IPS DF 6.9 (cell line): ENCODE results near the gene PHF2.
A peak's percentile ranks its signal among the peaks of the same experiment; 100 is the strongest.

Source experiments
- DNase-seq: peaks from one replicate; pipeline ENCODE4 v3.0.0-alpha.2; 2013; ENCODE audit warnings: low read depth, low spot score
- H3K27ac ChIP-seq: one replicate; pipeline ENCODE4 v1.5.1; 2013; ENCODE audit warnings: low read length, control low read depth
- H3K27me3 ChIP-seq: 2 replicates; pipeline ENCODE4 v1.6.1; 2013; ENCODE audit warnings: mild to moderate bottlenecking, low read length; ENCODE audit not compliant: control insufficient read depth, insufficient read depth
- H3K36me3 ChIP-seq: 2 replicates; pipeline ENCODE4 v1.6.1; 2013; ENCODE audit warnings: low read length; ENCODE audit not compliant: control insufficient read depth, insufficient read depth
- H3K4me1 ChIP-seq: 2 replicates; pipeline ENCODE4 v1.6.1; 2013; ENCODE audit warnings: low read length; ENCODE audit not compliant: control insufficient read depth, insufficient read depth
- H3K4me3 ChIP-seq: 2 replicates; pipeline ENCODE4 v1.5.1; 2013; ENCODE audit warnings: mild to moderate bottlenecking, low read length
- H3K9me3 ChIP-seq: 2 replicates; pipeline ENCODE4 v1.6.1; 2013; ENCODE audit warnings: low read length, inconsistent platforms; ENCODE audit not compliant: control insufficient read depth, insufficient read depth
- WGBS: extraction: QIAGEN DNeasy Blood & Tissue Kit; methylation state at CpG from one replicate; pipeline ENCODE4 v1.1.7; 2013; ENCODE audit warnings: mixed read lengths, missing lambda C conversion rate; ENCODE audit not compliant: insufficient read length, insufficient coverage; 5-methylcytosine and 5-hydroxymethylcytosine counted together

Gene PHF2

DNA sequence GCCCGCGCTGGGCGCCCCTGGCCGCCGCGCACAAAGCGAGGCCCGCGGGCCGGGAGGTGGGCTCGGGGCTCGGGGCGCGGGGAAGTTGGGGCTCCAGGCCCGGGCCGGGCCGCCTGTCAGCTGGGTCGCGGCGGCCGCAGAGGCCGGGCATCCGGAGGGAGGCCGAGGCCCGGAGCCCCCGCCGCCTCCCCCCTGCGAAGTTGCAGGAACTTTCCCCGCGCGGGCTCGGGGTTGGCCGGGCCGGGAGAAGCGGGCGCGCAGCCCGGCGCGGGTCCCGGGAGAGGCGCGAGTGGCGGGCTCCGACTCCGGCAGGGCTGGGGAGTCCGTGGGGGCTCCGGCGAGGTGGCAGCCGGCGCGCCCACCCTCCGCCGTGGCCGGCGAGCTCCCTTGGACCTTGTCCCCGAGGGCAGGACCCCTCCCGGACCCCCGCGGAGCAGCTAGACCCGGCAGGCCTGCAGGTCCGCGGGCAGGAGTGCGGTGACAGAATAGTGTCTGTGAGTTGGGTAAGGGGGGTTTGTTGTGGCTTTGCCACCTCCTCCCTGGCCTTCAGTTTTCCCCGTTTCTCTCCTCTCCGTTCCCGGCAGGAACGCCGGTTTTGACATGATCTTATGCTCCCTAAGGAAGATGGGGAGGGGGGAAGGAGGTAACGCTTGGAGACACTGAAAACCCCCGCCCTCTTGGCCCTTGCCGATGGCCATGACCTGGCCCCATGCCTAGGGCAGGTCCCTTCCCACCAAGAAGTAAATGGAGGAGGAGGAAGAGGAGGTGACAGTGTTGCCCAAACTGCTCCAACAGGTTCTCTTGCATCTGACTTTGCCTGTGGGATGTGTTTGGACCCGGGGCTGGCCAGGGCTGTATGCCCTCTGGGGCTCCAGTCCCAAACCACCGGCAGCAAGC is 942 bp downstream of the PHF2 start:
- H3K36me3 ChIP-seq, result no peaks in the 10 kb centered on the region
- H3K4me1 ChIP-seq, result peaks cover 8% of the 10 kb centered on the region
- no CpG with 5 or more reads among the region's 74 CpGs for WGBS
- no peak overlapping the region for H3K27ac ChIP-seq
- peak overlapping the region; percentile 97; the same call in 1 of the 2 replicates for H3K4me3 ChIP-seq
- H3K9me3 ChIP-seq, result no peaks in the 10 kb centered on the region
- no peaks in the 10 kb centered on the region for H3K27me3 ChIP-seq
- no peak for DNase-seq

DNA sequence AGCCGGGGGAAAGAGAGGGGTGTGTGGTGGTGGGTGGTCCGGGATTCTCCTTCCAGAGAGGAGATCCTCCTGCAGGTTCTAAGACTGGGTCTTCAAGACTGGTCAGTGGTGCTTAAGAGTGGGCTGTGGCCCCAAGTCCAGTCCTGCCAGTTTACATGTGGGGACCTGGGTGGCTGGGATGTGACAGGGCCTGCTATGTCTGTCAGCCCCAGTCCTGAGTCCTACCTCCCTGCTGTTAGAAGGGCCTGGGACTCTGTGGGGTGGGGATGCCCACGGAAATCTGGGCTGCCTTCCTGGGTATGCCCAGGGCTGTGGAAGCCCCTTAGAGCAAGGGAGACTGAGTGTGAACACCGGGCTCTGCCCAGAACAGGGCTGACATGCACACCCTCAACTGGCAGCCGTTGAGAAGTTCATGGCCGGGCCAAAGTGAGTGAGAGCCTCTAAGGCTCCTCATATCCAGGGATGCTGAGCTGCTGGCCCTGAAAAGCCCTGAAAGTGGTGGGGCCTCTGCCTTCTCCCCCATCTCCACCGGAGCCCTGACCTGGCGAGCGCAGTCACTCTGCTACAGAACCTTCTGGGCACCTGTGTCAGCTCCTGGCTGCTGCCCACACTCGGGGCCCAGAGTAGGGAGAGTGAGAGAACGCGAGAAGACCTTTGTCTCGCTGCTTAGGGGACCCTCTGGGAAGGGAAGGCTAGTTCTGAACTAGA is 1.7 kb downstream of the PHF2 start:
- Histone ChIP-seq H3K36me3 (no peaks in the 10 kb centered on the region), H3K9me3 (no peaks in the 10 kb centered on the region), H3K4me1 (peaks cover 8% of the 10 kb centered on the region), H3K4me3 (no peak overlapping the region), H3K27me3 (no peaks in the 10 kb centered on the region), H3K27ac (no peak overlapping the region)
- DNase-seq, result no peak
- no CpG with 5 or more reads among the region's 13 CpGs for WGBS

- H3K36me3 ChIP-seq, result no peaks in the 10 kb centered on the region
- H3K4me3 ChIP-seq, result no peak overlapping the region
- DNase-seq, result no peak
- peaks cover 8% of the 10 kb centered on the region for H3K4me1 ChIP-seq
- H3K27ac ChIP-seq, result no peak overlapping the region
- H3K9me3 ChIP-seq, result no peaks in the 10 kb centered on the region
- no CpG with 5 or more reads among the region's 5 CpGs for WGBS
- H3K27me3 ChIP-seq, result no peaks in the 10 kb centered on the region
Measured at GRCh38 chr9:93578844-93579243, 2.5 kb downstream of the PHF2 start.

GRCh38 chr9:93579711-93580516 is 3.5 kb downstream of the PHF2 start:
- H3K36me3 ChIP-seq, result no peaks in the 10 kb centered on the region
- H3K27ac ChIP-seq, result no peak overlapping the region
- no CpG with 5 or more reads among the region's 20 CpGs for WGBS
- H3K9me3 ChIP-seq, result no peaks in the 10 kb centered on the region
- H3K4me3 ChIP-seq, result no peak overlapping the region
- H3K4me1 ChIP-seq, result peaks cover 8% of the 10 kb centered on the region
- H3K27me3 ChIP-seq, result no peaks in the 10 kb centered on the region
- DNase-seq, result no peak

- DNase-seq, result no peak
- Histone ChIP-seq H3K4me3 (no peak overlapping the region), H3K4me1 (peaks cover 4% of the 10 kb centered on the region; the same call in 1 of the 2 replicates), H3K36me3 (no peaks in the 10 kb centered on the region), H3K9me3 (no peaks in the 10 kb centered on the region), H3K27me3 (no peaks in the 10 kb centered on the region), H3K27ac (no peak overlapping the region)
- WGBS, result no CpG with 5 or more reads among the region's 10 CpGs
Measured at GRCh38 chr9:93580654-93581380, 4.4 kb downstream of the PHF2 start.

- Histone ChIP-seq H3K9me3 (no peaks in the 10 kb centered on the region), H3K27me3 (no peaks in the 10 kb centered on the region), H3K4me1 (peaks cover 4% of the 10 kb centered on the region; the same call in 1 of the 2 replicates), H3K4me3 (no peak overlapping the region), H3K36me3 (no peaks in the 10 kb centered on the region), H3K27ac (no peak overlapping the region)
- WGBS, result no CpG with 5 or more reads among the region's 5 CpGs
- no peak for DNase-seq
Measured at GRCh38 chr9:93582115-93582514, 5.7 kb downstream of the PHF2 start.

GRCh38 chr9:93582550-93582949 is 6.2 kb downstream of the PHF2 start:
- Histone ChIP-seq H3K4me1 (peaks cover 4% of the 10 kb centered on the region; the same call in 1 of the 2 replicates), H3K36me3 (no peaks in the 10 kb centered on the region), H3K27ac (no peak overlapping the region), H3K27me3 (no peaks in the 10 kb centered on the region), H3K4me3 (no peak overlapping the region), H3K9me3 (no peaks in the 10 kb centered on the region)
- no CpG with 5 or more reads among the region's 3 CpGs for WGBS
- no peak for DNase-seq

- Histone ChIP-seq H3K4me3 (no peak overlapping the region), H3K27me3 (no peaks in the 10 kb centered on the region), H3K4me1 (0 out of 2 replicates have a peak, but pooled peaks cover 4% of the 10 kb centered on the region), H3K27ac (no peak overlapping the region), H3K36me3 (no peaks in the 10 kb centered on the region), H3K9me3 (no peaks in the 10 kb centered on the region)
- DNase-seq, result no peak
- no CpG with 5 or more reads among the region's 4 CpGs for WGBS
Measured at GRCh38 chr9:93585259-93585658, 8.9 kb downstream of the PHF2 start.

DNA sequence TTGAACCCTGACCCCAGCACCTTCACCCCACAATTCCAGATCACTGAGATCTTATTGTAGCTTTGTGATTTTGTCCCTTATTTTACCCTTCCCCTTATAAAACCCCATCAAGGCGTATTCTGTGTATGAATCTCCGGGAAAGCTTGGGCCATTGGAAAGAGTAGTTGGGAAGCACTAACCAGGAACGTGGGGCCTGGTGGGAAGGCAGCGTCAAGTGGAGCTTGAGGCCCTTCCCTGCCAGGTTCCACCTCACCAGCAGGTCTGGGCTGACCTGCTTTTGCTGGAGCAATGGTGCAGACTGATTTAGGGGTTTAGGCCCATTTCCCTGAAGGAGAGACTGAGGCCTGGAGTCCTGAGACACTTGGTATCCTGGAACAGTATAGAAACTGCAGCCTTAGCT is 9.3 kb downstream of the PHF2 start:
- Histone ChIP-seq H3K36me3 (no peaks in the 10 kb centered on the region), H3K4me3 (no peak overlapping the region; the same call in 1 of the 2 replicates), H3K27me3 (no peaks in the 10 kb centered on the region), H3K9me3 (no peaks in the 10 kb centered on the region), H3K27ac (no peak overlapping the region), H3K4me1 (0 out of 2 replicates have a peak, but pooled peaks cover 4% of the 10 kb centered on the region)
- DNase-seq, result no peak
- no CpG with 5 or more reads among the region's 4 CpGs for WGBS
